ENCODE measurements around the gene C15orf62.

DNA sequence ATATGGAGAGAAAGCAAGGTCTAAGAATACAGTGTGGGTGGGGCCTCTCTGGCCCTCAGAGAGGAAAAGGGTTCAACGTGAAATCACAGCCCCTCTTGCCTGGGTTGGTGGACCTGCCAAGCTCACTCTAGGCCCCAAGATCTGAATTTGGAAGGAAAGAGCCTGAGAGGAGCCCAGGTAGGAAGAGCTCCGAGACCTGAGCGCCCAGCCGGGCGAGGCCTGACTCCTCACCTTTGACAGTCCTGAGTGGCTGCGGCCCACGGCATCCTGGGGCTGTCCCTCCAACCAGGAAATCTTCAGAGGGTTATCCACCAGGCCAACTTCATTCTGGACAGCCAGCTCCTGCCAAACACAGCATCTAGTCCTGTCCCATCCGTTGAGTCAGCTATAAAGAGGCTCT, 3.7 kb downstream of the C15orf62 start:
- TF ChIP-seq, protein P1, sequence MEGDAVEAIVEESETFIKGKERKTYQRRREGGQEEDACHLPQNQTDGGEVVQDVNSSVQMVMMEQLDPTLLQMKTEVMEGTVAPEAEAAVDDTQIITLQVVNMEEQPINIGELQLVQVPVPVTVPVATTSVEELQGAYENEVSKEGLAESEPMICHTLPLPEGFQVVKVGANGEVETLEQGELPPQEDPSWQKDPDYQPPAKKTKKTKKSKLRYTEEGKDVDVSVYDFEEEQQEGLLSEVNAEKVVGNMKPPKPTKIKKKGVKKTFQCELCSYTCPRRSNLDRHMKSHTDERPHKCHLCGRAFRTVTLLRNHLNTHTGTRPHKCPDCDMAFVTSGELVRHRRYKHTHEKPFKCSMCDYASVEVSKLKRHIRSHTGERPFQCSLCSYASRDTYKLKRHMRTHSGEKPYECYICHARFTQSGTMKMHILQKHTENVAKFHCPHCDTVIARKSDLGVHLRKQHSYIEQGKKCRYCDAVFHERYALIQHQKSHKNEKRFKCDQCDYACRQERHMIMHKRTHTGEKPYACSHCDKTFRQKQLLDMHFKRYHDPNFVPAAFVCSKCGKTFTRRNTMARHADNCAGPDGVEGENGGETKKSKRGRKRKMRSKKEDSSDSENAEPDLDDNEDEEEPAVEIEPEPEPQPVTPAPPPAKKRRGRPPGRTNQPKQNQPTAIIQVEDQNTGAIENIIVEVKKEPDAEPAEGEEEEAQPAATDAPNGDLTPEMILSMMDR (IDR thresholded peaks at IDR 0.05; ENCODE audit: low read depth, low read length) = no peak
- TF ChIP-seq EZH2phosphoT487 (IDR thresholded peaks at IDR 0.05; ENCODE audit: low read depth) = no peak
